GM21526 (cell line): ENCODE data around the gene SAP30BP.

Experiments used
- ATAC-seq: cut with Tn5 transposase; IDR thresholded peaks from one replicate; pipeline ENCODE4 v1.9.1; 2021; ENCODE audit warnings: moderate library complexity; ENCODE audit not compliant: unreplicated experiment, low FRiP score

Gene SAP30BP

DNA sequence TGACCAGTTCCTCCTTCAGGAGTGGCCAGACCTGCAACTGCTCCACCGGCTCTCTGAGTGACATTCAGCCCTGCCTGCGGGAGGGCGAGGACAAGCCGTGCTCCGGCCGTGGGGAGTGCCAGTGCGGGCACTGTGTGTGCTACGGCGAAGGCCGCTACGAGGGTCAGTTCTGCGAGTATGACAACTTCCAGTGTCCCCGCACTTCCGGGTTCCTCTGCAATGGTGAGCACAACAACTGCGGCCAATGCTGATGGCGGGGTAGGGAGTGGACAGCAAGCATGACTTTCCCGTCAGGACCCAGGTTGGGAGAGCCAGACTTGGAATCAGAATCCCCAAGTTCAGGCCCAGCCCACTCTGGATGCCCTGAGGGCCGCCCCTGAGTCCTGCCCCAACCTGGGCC lies 66.3 kb downstream of the SAP30BP start:
- ATAC-seq, result no peak

GRCh38 chr17:75734674-75735294 lies 67.6 kb downstream of the SAP30BP start:
- ATAC-seq, result no peak

- ATAC-seq, result no peak
Observed at GRCh38 chr17:75736173-75736835, 69.2 kb downstream of the SAP30BP start.

GRCh38 chr17:75737133-75737962 lies 70.2 kb downstream of the SAP30BP start:
- no peak for ATAC-seq

- ATAC-seq, result no peak
Observed at GRCh38 chr17:75738218-75738802, 71.2 kb downstream of the SAP30BP start.

- no peak for ATAC-seq
Observed at GRCh38 chr17:75739174-75739573, 72.0 kb downstream of the SAP30BP start.

- no peak for ATAC-seq
Observed at GRCh38 chr17:75739801-75740200, 72.7 kb downstream of the SAP30BP start.

DNA sequence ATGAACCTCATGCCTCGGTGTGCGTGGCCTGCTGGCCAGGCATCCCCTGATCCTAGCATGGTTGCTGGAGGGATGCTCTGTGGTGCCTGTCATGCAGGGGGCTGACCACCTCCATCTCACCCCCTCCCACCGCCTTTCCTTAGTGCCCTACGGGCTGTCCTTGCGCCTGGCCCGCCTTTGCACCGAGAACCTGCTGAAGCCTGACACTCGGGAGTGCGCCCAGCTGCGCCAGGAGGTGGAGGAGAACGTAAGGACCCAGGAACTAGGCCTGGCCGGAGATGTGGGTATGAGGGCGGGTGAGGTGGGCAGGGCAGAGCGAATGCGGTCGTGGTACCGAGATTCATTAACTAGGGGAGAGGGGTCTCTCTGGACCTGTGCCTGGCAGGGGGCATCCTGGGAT lies 73.1 kb downstream of the SAP30BP start:
- ATAC-seq, result no peak

- ATAC-seq, result no peak
Observed at GRCh38 chr17:75740631-75741077, 73.5 kb downstream of the SAP30BP start.

GRCh38 chr17:75742337-75742736 lies 75.2 kb downstream of the SAP30BP start:
- ATAC-seq, result no peak

DNA sequence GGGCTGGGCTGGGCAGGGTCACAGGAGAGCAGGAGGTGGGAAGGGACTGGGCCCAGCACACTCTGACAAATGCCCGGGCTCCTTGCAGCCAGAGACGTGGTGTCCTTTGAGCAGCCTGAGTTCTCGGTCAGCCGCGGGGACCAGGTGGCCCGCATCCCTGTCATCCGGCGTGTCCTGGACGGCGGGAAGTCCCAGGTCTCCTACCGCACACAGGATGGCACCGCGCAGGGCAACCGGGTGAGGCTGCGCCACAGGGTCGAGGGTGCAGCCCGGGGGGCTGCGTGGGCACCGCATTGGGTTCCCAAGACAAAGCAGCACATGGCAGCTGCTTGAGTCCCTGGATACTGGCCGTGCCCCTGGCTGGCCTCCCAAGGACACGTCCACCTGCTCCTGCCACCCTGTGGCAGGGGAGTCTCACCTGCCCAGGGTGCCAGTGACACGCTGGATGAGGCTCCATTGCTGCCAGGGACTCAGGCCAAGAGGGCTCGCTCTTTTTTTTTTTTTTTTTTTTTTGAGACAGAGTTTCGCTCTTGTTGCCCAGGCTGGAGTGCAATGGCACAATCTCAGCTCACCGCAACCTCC lies 76.6 kb downstream of the SAP30BP start:
- no peak for ATAC-seq

- no peak for ATAC-seq
Observed at GRCh38 chr17:75748706-75749105, 81.6 kb downstream of the SAP30BP start.

- ATAC-seq, result no peak
Observed at GRCh38 chr17:75749545-75750389, 82.6 kb downstream of the SAP30BP start.

DNA sequence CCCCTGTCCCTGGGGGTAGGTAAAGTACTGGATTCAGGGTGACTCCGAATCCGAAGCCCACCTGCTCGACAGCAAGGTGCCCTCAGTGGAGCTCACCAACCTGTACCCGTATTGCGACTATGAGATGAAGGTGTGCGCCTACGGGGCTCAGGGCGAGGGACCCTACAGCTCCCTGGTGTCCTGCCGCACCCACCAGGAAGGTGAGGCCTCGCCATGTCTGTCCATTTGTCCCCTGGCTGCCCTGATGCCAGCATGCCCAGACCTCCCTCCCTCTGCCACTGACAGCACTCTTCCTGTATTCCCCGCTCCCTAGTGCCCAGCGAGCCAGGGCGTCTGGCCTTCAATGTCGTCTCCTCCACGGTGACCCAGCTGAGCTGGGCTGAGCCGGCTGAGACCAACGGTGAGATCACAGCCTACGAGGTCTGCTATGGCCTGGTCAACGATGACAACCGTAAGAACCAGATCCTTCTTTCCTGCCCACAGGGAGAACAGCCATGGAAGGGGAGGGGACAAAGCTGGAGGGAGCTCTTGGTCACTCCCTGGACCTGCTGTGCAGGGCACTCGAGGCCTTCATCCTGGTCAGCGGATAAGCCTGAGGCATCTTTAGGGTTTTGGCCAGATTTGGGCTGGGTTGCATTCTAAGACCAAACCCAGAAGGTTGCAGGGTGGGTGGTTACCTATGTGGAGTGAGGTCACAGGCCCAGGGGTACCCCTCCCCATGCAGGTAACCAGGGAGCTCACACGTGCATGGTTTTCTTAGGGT lies 83.7 kb downstream of the SAP30BP start:
- ATAC-seq, result no peak

DNA sequence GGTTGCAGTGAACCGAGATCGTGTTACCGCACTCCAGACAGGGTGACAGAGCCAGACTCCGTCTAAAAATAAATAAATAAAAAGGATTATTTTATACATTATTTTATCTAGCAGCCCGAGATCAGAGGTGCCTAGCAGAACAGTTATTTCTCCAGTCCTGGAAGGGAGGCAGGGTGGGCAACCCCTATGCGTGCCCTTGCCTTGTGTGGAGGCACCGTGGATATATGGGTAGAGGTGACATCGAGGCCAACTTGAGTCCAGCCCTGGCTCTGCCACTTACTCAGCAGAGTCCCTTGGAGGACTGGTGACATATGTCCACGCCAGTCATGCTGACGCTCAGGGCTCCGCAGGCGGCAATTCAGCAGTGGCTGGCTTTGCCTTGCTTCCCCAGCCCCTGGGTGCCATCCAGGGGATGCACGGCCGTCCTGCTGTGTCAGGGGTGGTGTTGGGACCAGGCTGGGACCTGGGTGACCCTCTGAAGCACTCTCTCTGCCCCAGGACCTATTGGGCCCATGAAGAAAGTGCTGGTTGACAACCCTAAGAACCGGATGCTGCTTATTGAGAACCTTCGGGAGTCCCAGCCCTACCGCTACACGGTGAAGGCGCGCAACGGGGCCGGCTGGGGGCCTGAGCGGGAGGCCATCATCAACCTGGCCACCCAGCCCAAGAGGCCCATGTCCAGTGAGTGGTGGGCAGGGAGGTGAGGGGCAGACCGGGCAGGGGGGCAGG lies 84.7 kb downstream of the SAP30BP start:
- ATAC-seq, result no peak

DNA sequence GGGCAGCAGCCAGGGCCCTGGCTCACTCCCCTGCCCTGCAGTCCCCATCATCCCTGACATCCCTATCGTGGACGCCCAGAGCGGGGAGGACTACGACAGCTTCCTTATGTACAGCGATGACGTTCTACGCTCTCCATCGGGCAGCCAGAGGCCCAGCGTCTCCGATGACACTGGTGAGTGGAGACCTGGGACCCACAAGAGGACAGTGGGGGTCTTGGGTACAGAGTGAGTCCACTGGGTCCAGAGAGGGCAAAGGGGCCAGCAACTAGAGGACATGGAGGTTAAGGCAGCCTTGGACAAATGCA lies 85.2 kb downstream of the SAP30BP start:
- ATAC-seq, result no peak

DNA sequence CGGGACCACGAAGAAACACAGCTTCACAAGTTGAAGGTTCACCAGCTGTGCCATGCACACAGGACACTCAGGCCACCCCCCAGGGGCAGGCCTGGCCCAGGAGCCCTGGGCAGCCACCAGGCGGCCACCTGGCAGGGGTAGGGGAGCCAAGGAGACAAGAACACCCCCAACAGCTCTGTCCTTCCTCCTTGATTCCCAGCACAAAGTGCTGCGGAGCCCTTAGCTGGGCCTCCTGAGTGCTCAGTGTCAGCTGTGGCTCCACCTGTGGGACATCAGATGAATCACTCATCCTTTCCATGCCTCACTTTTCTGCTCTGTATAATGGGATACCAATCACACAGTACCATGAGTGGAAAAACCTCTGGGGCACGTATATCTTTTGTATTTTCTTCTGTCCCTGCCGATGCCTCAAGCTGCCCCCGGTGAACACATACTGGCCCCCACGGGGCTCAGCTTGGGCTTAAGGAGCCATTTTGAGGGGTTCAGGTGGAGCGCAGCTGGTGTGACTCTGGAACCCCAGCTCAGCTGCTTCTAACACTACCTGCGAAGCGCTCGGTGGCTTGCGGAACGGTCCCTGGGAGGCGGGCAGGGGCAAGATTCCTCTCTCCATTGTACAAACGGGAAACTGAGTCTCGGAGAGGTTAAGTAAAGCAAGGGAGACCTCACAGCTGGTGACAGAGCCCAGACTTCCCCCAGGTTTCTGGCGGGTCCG lies 85.8 kb downstream of the SAP30BP start:
- ATAC-seq, result no peak
